Cerebellar cortex (tissue), 1 donor: ENCODE results near the gene SLC24A3.

Source experiments
- DNase-seq: peaks from one replicate; pipeline ENCODE4 v3.0.0-alpha.2; 2015; ENCODE audit warnings: low spot score

The SLC24A3 gene

DNA sequence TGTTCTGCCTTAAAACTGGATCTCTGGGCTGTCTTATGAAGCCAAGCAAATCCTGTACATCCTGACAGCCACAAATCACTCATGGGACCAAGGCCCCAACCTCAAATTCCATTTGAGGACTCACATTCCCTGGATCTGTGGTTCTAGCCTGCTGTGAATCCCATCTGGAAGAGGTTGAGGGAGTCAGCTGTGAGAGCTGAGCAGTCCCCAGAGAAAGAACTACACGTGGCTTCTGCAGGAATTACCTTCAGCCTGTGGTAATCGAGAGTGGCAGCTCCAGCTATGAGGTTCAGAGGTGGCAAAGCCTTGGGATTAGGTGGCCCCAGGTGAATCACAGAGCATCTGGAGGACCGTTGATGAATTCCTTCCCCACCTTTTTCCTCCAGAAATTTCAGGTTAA is 245.2 kb downstream of the SLC24A3 start:
- no peak for DNase-seq

GRCh38 chr20:19460386-19460785 is 247.9 kb downstream of the SLC24A3 start:
- DNase-seq: no peak

GRCh38 chr20:19462491-19462890 is 250.0 kb downstream of the SLC24A3 start:
- DNase-seq: no peak

- no peak for DNase-seq
Measured at GRCh38 chr20:19463597-19463996, 251.2 kb downstream of the SLC24A3 start.

- no peak for DNase-seq
Measured at GRCh38 chr20:19465536-19465935, 253.1 kb downstream of the SLC24A3 start.

GRCh38 chr20:19466206-19466928 is 253.9 kb downstream of the SLC24A3 start:
- DNase-seq: no peak

- DNase-seq: no peak
Measured at GRCh38 chr20:19473216-19473921, 260.9 kb downstream of the SLC24A3 start.

DNA sequence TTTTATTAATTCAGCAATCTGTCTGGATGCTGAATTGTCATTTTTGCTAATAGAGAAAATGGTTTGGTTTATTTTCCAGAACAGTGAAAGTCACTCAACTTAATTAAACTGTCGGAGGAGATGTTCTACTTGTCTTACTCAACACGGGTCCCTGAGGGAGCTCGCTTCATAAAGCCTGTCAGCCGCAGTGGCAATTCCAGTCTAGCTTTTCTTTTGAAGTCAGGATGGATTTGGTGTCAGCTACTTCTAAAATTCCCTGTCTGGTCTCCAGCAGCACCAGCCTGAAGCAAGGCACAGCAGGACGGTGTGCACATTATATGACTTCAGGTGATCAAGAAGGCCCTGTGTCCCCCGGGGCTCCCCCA is 261.5 kb downstream of the SLC24A3 start:
- no peak for DNase-seq

DNA sequence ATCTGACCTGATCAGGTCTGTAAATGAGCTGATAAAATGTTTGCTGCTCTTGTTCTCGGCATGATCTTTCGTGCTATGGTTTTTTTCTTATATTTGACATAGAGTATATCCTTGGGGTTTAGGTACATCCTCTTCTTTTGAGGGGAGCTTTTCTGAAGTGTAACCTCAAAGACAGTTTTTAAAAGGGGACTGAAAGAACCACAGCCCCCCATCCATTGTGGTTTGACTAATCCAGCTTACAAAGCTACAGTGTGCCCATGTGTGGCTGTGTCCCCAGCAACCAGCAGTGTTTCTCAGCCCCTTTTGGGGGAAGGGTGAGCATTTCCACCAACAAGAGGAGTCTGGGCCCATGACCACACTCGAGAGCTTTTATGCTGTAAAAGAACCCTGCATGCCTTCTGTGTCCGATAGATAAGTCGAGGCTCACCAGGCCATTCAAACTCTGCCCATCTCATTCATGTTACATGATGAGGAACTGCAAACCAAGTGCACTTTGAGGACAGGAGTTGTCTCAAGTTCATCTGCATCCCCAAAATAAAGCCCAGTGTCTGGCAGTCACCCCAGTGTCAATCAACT is 266.0 kb downstream of the SLC24A3 start:
- DNase-seq: no peak

- no peak for DNase-seq
Measured at GRCh38 chr20:19482726-19483125, 270.3 kb downstream of the SLC24A3 start.

GRCh38 chr20:19483309-19483708 is 270.9 kb downstream of the SLC24A3 start:
- no peak for DNase-seq

DNA sequence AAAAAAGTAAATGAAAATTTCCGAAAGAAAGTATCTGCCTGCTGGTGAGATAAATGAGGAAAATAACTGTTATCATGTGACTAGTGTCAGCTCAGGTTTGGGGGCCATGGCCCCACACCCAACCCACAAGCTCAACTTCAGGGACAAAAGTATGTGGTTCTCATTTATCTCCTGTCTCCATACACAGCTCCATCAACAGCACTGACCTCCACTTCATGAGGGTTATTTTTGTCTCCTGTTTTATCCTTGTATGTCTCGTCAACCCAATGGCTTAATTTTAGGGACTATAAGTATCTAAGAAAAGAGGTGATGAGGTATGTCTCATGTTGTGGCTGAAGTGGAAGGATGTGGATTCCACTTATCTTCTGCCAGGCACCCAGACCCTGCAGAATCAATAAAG is 274.0 kb downstream of the SLC24A3 start:
- DNase-seq: no peak

DNA sequence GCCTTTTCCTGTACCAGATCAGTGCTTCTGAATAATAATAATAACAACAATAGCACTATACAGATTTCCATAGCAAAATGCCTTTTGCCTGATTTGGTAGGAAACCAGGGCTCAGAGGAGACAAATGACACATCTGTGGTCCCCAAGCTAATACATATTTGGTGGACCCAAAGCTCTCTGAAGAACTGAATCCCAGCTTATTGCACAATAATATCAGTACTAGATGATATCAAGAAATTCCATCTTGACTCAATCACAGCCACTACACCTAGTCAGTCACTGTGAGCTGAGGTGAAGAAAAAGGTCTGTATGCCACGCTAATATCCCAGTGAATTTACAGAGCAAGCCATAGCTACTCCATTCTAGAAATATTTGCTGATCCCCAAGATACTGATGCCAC is 275.0 kb downstream of the SLC24A3 start:
- DNase-seq: no peak

- DNase-seq: no peak
Measured at GRCh38 chr20:19491241-19491640, 278.8 kb downstream of the SLC24A3 start.

GRCh38 chr20:19492116-19492515 is 279.7 kb downstream of the SLC24A3 start:
- no peak for DNase-seq

- DNase-seq: no peak
Measured at GRCh38 chr20:19492687-19493336, 280.4 kb downstream of the SLC24A3 start.

GRCh38 chr20:19493794-19494495 is 281.5 kb downstream of the SLC24A3 start:
- DNase-seq: no peak

DNA sequence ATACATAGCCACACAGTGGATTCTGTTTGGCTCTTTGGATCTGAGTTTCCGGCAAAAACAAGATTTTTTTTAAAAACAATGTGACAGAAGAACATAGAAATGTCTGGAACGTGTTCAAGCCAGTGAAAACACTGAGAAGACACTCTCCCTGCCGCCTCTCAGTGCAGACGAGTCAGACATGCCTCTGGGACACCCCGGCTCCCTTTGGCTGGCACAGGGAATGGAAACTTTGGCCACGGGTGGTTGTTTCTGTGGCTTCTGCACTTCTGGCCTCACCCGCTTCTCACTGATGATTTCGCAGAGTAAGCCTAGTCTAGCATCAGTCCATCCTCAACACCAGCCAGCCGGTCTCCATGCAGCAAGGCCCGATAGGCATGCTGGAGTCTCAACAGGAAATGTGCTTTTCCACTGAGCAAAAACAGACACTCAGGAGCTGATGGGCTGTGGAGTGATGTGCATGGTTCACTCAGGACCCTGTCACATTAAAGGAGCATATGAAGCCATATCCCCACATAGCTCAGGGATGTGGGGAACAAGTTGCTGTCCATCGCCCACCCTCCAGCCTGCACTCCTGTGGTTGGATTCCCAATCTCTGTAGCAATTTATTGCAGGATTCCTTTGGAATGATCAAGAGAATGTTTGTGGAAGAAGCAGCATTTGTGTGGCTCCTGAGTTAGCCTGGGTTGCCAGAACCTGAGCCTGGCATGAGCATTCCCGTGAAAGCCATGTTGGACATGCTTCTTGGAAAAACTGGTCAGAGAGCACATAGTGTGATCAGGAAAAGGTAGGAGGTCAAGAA is 283.7 kb downstream of the SLC24A3 start:
- DNase-seq: no peak

DNA sequence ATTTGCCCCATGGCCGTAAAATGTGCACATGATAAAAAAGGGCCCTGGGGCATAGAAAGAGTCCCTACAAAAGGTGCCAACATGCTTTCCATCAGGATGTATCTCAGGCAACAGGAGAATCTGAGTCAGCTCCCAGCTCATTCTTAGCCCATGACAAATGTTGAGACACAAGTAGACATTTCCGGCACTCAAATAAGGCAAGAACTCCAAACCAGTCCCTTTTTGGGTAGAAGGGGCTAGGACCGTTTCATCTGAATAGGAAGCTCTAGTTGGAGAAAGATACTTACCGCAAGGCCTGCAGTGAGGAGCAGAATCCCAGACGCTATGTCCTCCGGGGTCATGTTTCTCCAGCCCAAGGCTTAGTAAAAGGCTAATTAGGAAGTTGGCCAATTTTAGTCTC is 284.6 kb downstream of the SLC24A3 start:
- DNase-seq: no peak

- DNase-seq: no peak
Measured at GRCh38 chr20:19498756-19499155, 286.3 kb downstream of the SLC24A3 start.

GRCh38 chr20:19501476-19502115 is 289.2 kb downstream of the SLC24A3 start:
- DNase-seq: no peak
